Activated gamma-delta T cell treated with anti-CD3 and anti-CD28 coated beads, Interleukin-2, amount 50 U/mL, for 16 hours (primary cell): ENCODE results near the gene PPOX.
A peak's percentile ranks its signal among the peaks of the same experiment; 100 is the strongest.

Experiments
- DNase-seq: peaks from one replicate; pipeline ENCODE4 v3.0.0-alpha.2; 2020; ENCODE audit warnings: low read depth

The PPOX gene

GRCh38 chr1:161198194-161198896 lies 32.1 kb downstream of the PPOX start:
- no peak for DNase-seq

GRCh38 chr1:161198897-161199431 lies 32.7 kb downstream of the PPOX start, which contains the start of gene ADAMTS4:
Gene ADAMTS4, minus strand, starts transcription at chr1:161199054. Its CDS starts 427 bp downstream, at chr1:161198627.
- DNase-seq = no peak

- no peak for DNase-seq
These were observed 33.4 kb downstream of the PPOX start for GRCh38 chr1:161199506-161200139.

GRCh38 chr1:161200421-161200991 lies 34.3 kb downstream of the PPOX start:
- DNase-seq = no peak

- no peak for DNase-seq
These were observed 35.0 kb downstream of the PPOX start for GRCh38 chr1:161200992-161201835.

- DNase-seq = peak; percentile 94
These were observed 35.8 kb downstream of the PPOX start, which contains the start of gene NDUFS2 for GRCh38 chr1:161201836-161202712. Gene NDUFS2, plus strand, starts transcription at chr1:161202367. Its CDS starts 19 bp downstream, at chr1:161202386.

GRCh38 chr1:161206411-161207140 lies 40.4 kb downstream of the PPOX start:
- no peak for DNase-seq

- no peak for DNase-seq
These were observed 40.9 kb downstream of the PPOX start for GRCh38 chr1:161207173-161207572.

GRCh38 chr1:161209790-161210409 lies 43.7 kb downstream of the PPOX start:
- peak; percentile 58 for DNase-seq

- DNase-seq = no peak
These were observed 48.1 kb downstream of the PPOX start for GRCh38 chr1:161214369-161214768.

- DNase-seq = no peak
These were observed 48.9 kb downstream of the PPOX start, which contains the start of gene FCER1G for GRCh38 chr1:161215076-161215475. Gene FCER1G, plus strand, starts transcription at chr1:161215295. Its CDS starts 27 bp downstream, at chr1:161215322.

- DNase-seq = no peak
These were observed 50.9 kb downstream of the PPOX start for GRCh38 chr1:161216945-161217712.

GRCh38 chr1:161217831-161218230 lies 51.6 kb downstream of the PPOX start:
- no peak for DNase-seq

- no peak for DNase-seq
These were observed 52.3 kb downstream of the PPOX start for GRCh38 chr1:161218301-161219077.

GRCh38 chr1:161219078-161219892 lies 53.1 kb downstream of the PPOX start:
- DNase-seq = no peak

GRCh38 chr1:161220002-161220401 lies 53.8 kb downstream of the PPOX start:
- DNase-seq = no peak
